Adrenal gland (tissue), 5 donors: ENCODE measurements around the gene GRIP1.

ENCODE experiments used
- CTCF ChIP-seq, 6 experiments: fragments of 450-650 bp in 4 of 6; fragments of 200-600 bp in 2 of 6; sonication (generic) in 1 of 6; IDR thresholded peaks; 1 replicate in 5 of 6; 2 replicates in 1 of 6; pipeline versions ENCODE4 v1.5.1 to v1.8.0; 2016 to 2021; ENCODE audit warnings: antibody characterized with exemption in 6 of 6, mild to moderate bottlenecking in 2 of 6, moderate library complexity in 1 of 6
- POLR2A ChIP-seq, 2 donors: fragments of 450-650 bp; IDR thresholded peaks; one replicate each; pipeline ENCODE4 v1.6.1; 2017; ENCODE audit warnings: antibody characterized with exemption in 2 of 2, mild to moderate bottlenecking in 2 of 2, moderate library complexity in 1 of 2
- donor health status: DM: no; HTN: no; CAD: no.

- TF ChIP-seq CTCF (IDR thresholded peaks at IDR 0.05) (no peak), POLR2A (IDR thresholded peaks at IDR 0.05) (no peak)
Measured at GRCh38 chr12:66331016-66331415, 347.9 kb downstream of the GRIP1 start.
